HG03025 (cell line): ENCODE results near the gene CHCHD6.

Experiments used
- ATAC-seq: cut with Tn5 transposase; IDR thresholded peaks from one replicate; pipeline ENCODE4 v1.9.1; 2021; ENCODE audit warnings: mild to moderate bottlenecking, moderate library complexity; ENCODE audit not compliant: unreplicated experiment, low FRiP score

The CHCHD6 gene

GRCh38 chr3:126699011-126699410 lies 5.0 kb upstream of the CHCHD6 start:
- ATAC-seq: no peak

GRCh38 chr3:126704494-126705214 lies 614 bp downstream of the CHCHD6 start:
- ATAC-seq: peak; percentile 22

- no peak for ATAC-seq
Observed at GRCh38 chr3:126706631-126707030, 2.6 kb downstream of the CHCHD6 start.

GRCh38 chr3:126711121-126711760 lies 7.2 kb downstream of the CHCHD6 start:
- ATAC-seq: no peak

GRCh38 chr3:126713199-126713598 lies 9.2 kb downstream of the CHCHD6 start:
- no peak for ATAC-seq

GRCh38 chr3:126714276-126714900 lies 10.3 kb downstream of the CHCHD6 start:
- no peak for ATAC-seq

- ATAC-seq: no peak
Observed at GRCh38 chr3:126714921-126715320, 10.9 kb downstream of the CHCHD6 start.

GRCh38 chr3:126715432-126715831 lies 11.4 kb downstream of the CHCHD6 start:
- no peak for ATAC-seq

- no peak for ATAC-seq
Observed at GRCh38 chr3:126716057-126716456, 12.0 kb downstream of the CHCHD6 start.

- ATAC-seq: no peak
Observed at GRCh38 chr3:126718561-126719445, 14.8 kb downstream of the CHCHD6 start.

GRCh38 chr3:126720596-126720995 lies 16.6 kb downstream of the CHCHD6 start:
- no peak for ATAC-seq

GRCh38 chr3:126721246-126721645 lies 17.2 kb downstream of the CHCHD6 start:
- no peak for ATAC-seq

GRCh38 chr3:126723237-126723636 lies 19.2 kb downstream of the CHCHD6 start:
- ATAC-seq: no peak

- ATAC-seq: no peak
Observed at GRCh38 chr3:126723801-126724200, 19.8 kb downstream of the CHCHD6 start.

GRCh38 chr3:126728680-126729079 lies 24.6 kb downstream of the CHCHD6 start:
- ATAC-seq: no peak

GRCh38 chr3:126730376-126730775 lies 26.3 kb downstream of the CHCHD6 start:
- ATAC-seq: no peak

- ATAC-seq: no peak
Observed at GRCh38 chr3:126731044-126731443, 27.0 kb downstream of the CHCHD6 start.

GRCh38 chr3:126732281-126733060 lies 28.4 kb downstream of the CHCHD6 start:
- no peak for ATAC-seq

- ATAC-seq: no peak
Observed at GRCh38 chr3:126733061-126733430, 29.0 kb downstream of the CHCHD6 start.

- no peak for ATAC-seq
Observed at GRCh38 chr3:126734106-126734723, 30.2 kb downstream of the CHCHD6 start.
